SK-N-SH (cell line): ENCODE measurements around the gene SAP30BP. TPM values are rescaled to one million over a fixed set of nuclear protein-coding genes. Genes with fewer than 3 reads are reported as not detected.

Source experiments
- CTCF ChIA-PET: fragments of 300-600, 350-600 bp; formaldehyde crosslinking; extraction: SDS; loops from one replicate; lab custom pipeline; 2021; lab: Yijun Ruan, JAX
- POLR2A ChIA-PET: fragments of 350-600 bp; sonication (Branson Sonifier 250); formaldehyde crosslinking; extraction: SDS; loops from one replicate; lab custom pipeline; 2020; ENCODE audit warnings: antibody characterized with exemption, inconsistent platforms; lab: Yijun Ruan, JAX
- DNase-seq: peaks from one replicate; pipeline ENCODE4 v3.0.0; 2012
- H2AFZ ChIP-seq: fragments of 200-600 bp; sonication (generic); 2 replicates; pipeline ENCODE4 v1.8.1; 2016; ENCODE audit warnings: antibody characterized with exemption, mild to moderate bottlenecking, low read depth
- H3F3A ChIP-seq: fragments of 200-600 bp; sonication (generic); replicated peaks from 2 replicates; pipeline ENCODE3; 2016; ENCODE audit warnings: antibody characterized with exemption, mild to moderate bottlenecking; ENCODE audit not compliant: insufficient read depth
- H3K27ac ChIP-seq, 2 experiments: fragments of 200-500 bp in 1 of 2; fragments of 200-600 bp in 1 of 2; sonication (Bioruptor generic) in 1 of 2; sonication (generic), shearing (Covaris generic) in 1 of 2; 2 replicates each; pipeline versions ENCODE4 v1.5.1 to v1.6.1; 2014 to 2016; ENCODE audit warnings: low read depth in 2 of 2, inconsistent platforms in 1 of 2, low read length in 1 of 2, mild to moderate bottlenecking in 1 of 2, mixed read lengths in 1 of 2
- H3K27me3 ChIP-seq: fragments of 200-600 bp; sonication (generic), shearing (Covaris generic); 2 replicates; pipeline ENCODE4 v1.6.1; 2016; ENCODE audit warnings: mixed run types; ENCODE audit not compliant: insufficient read depth
- H3K36me3 ChIP-seq, 2 experiments: fragments of 200-500 bp in 1 of 2; fragments of 200-600 bp in 1 of 2; sonication (Bioruptor generic) in 1 of 2; sonication (generic) in 1 of 2; replicated peaks in 1 of 2; 2 replicates each; pipeline versions ENCODE3 to v1.5.1; 2014 to 2016; ENCODE audit warnings: low read length in 1 of 2, mild to moderate bottlenecking in 1 of 2; ENCODE audit not compliant: insufficient read depth in 2 of 2, control insufficient read depth in 1 of 2
- H3K4me1 ChIP-seq, 2 experiments: fragments of 200-500 bp in 1 of 2; fragments of 200-600 bp in 1 of 2; sonication (Bioruptor generic) in 1 of 2; sonication (generic), shearing (Covaris generic) in 1 of 2; 2 replicates each; pipeline versions ENCODE4 v1.5.1 to v1.6.1; 2014 to 2016; ENCODE audit warnings: low read depth in 1 of 2, low read length in 1 of 2, mixed run types in 1 of 2; ENCODE audit not compliant: insufficient read depth in 2 of 2, control insufficient read depth in 1 of 2
- H3K4me2 ChIP-seq: fragments of 200-600 bp; sonication (generic), shearing (Covaris generic); 2 replicates; pipeline ENCODE4 v1.6.1; 2017; ENCODE audit warnings: mixed run types
- H3K4me3 ChIP-seq, 2 experiments: fragments of 200-500 bp in 1 of 2; fragments of 200-600 bp in 1 of 2; sonication (Bioruptor generic) in 1 of 2; sonication (generic), shearing (Covaris generic) in 1 of 2; 2 replicates each; pipeline versions ENCODE4 v1.5.1 to v1.8.1; 2014 to 2016; ENCODE audit warnings: low read depth in 2 of 2, inconsistent platforms in 1 of 2, low read length in 1 of 2, mild to moderate bottlenecking in 1 of 2, mixed read lengths in 1 of 2, moderate library complexity in 1 of 2
- H3K79me2 ChIP-seq: fragments of 200-600 bp; sonication (generic); 2 replicates; pipeline ENCODE4 v1.8.1; 2017; ENCODE audit warnings: mild to moderate bottlenecking; ENCODE audit not compliant: insufficient read depth
- H3K9ac ChIP-seq: fragments of 200-600 bp; sonication (generic); 2 replicates; pipeline ENCODE4 v1.6.1; 2017; ENCODE audit warnings: mixed run types
- H3K9me2 ChIP-seq: fragments of 200-600 bp; sonication (generic); 2 replicates; pipeline ENCODE4 v1.6.1; 2017; ENCODE audit warnings: mixed run types
- H3K9me3 ChIP-seq: fragments of 200-600 bp; sonication (generic); 2 replicates; pipeline ENCODE4 v1.6.1; 2017; ENCODE audit warnings: mixed run types, mild to moderate bottlenecking, moderate library complexity
- H4K20me1 ChIP-seq: fragments of 200-600 bp; sonication (generic); 2 replicates; pipeline ENCODE4 v1.6.1; 2017; ENCODE audit warnings: mild to moderate bottlenecking, mixed run types; ENCODE audit not compliant: insufficient read depth
- CHD2 ChIP-seq: fragments of 150-350 bp; IDR thresholded peaks from 2 replicates; pipeline ENCODE4 v1.6.1; 2018; ENCODE audit warnings: low read length; ENCODE audit not compliant: partially characterized antibody
- FOSL2 ChIP-seq: IDR thresholded peaks from 2 replicates; pipeline ENCODE4 v1.4.0; 2012; ENCODE audit warnings: low read depth, mild to moderate bottlenecking, moderate library complexity, borderline replicate concordance
- FOXJ3 ChIP-seq: sonication (generic); formaldehyde crosslinking; IDR thresholded peaks from 2 replicates; pipeline ENCODE4 v1.5.1; 2020; ENCODE audit warnings: mild to moderate bottlenecking, missing genetic modification reagents
- FOXM1 ChIP-seq: IDR thresholded peaks from 2 replicates; pipeline ENCODE4 v1.4.0; 2012; ENCODE audit warnings: low read depth, mild to moderate bottlenecking
- GABPA ChIP-seq: IDR thresholded peaks from 2 replicates; pipeline ENCODE4 v1.4.0; 2012; ENCODE audit warnings: low read depth, mild to moderate bottlenecking
- GATA2 ChIP-seq: sonication (generic); formaldehyde crosslinking; IDR thresholded peaks from 2 replicates; pipeline ENCODE4 v1.5.0; 2020; ENCODE audit warnings: mild to moderate bottlenecking, missing genetic modification reagents
- JUND ChIP-seq: IDR thresholded peaks from 2 replicates; pipeline ENCODE4 v1.4.0; 2012
- NFIC ChIP-seq: IDR thresholded peaks from 2 replicates; pipeline ENCODE4 v1.4.0; 2012; ENCODE audit warnings: borderline replicate concordance
- POLR2AphosphoS5 ChIP-seq: IDR thresholded peaks from 2 replicates; pipeline ENCODE4 v1.6.1; 2012; ENCODE audit warnings: low read depth, low read length
- TAF1 ChIP-seq: IDR thresholded peaks from 2 replicates; pipeline ENCODE4 v1.6.1; 2012; ENCODE audit warnings: low read depth, mild to moderate bottlenecking, low read length, moderate library complexity, borderline replicate concordance
- TEAD4 ChIP-seq: IDR thresholded peaks from 2 replicates; pipeline ENCODE4 v1.4.0; 2012; ENCODE audit warnings: mild to moderate bottlenecking, borderline replicate concordance; ENCODE audit not compliant: insufficient read depth
- YY1 ChIP-seq: IDR thresholded peaks from 2 replicates; pipeline ENCODE4 v1.4.0; 2012; ENCODE audit warnings: low read depth, mild to moderate bottlenecking
- WGBS: methylation state at CpG from one replicate; pipeline ENCODE4 v1.1.6; 2017; ENCODE audit warnings: low lambda C conversion rate; 5-methylcytosine and 5-hydroxymethylcytosine counted together
- polyA plus RNA-seq, 3 experiments: library from polyadenylated mRNA; depleted of rRNA; stranded (reverse); fragments of >200 nt; gene quantifications; 2 replicates each; pipeline ENCODE4 v1.2.3, GENCODE V29; 2012
- TF ChIP-seq, protein P1 (sequence below): fragments of 150-350 bp; IDR thresholded peaks from 2 replicates; pipeline ENCODE4 v1.6.1; 2016; ENCODE audit warnings: mild to moderate bottlenecking, low read depth, low read length
- TF ChIP-seq, protein P2 (sequence below): IDR thresholded peaks from 2 replicates; pipeline ENCODE4 v1.4.0; 2012; ENCODE audit warnings: low read depth
- TF ChIP-seq, protein P3 (sequence below): IDR thresholded peaks from 2 replicates; pipeline ENCODE4; 2012

The SAP30BP gene
- polyA plus RNA-seq, 1 of the 3 experiments (the other 2 are of a cell fraction), result 158 TPM

DNA sequence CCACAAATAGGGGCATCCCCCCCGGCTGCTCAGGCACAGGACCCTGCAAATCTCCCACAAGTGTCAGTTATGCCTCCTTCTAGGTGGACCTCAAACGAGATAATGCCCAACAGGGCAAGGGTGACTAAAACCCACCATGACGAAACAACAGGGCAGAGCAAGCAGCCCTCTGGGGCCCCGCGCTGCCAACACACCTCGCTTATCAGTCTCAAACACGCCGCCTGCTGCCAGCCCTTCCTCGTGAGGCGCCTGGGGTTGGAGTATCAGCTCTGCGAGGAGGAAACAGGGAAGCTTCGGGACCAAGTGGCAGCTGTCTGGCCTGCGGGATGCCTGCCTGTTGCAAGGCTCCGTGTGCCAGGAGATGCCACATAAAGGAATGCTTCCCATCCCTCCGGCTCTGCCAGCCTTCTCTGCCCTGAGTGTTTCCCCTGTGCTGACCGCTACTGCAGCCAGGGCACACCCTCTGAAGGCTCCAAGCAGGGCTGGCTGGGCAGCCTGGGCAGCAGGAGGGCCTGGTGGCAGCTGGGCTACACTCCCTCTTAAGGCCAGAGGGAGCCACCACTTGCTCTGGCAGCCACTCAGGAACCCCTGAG, 31.4 kb upstream of the SAP30BP start:
- H3K9me2 ChIP-seq, result no peaks in the 10 kb centered on the region
- peaks cover 12 to 15% of the 10 kb centered on the region in 2 experiments; a peak in 3 of 4 replicates for H3K4me1 ChIP-seq
- H2AFZ ChIP-seq, result no peak overlapping the region
- DNase-seq, result no peak
- TF ChIP-seq, protein P1, sequence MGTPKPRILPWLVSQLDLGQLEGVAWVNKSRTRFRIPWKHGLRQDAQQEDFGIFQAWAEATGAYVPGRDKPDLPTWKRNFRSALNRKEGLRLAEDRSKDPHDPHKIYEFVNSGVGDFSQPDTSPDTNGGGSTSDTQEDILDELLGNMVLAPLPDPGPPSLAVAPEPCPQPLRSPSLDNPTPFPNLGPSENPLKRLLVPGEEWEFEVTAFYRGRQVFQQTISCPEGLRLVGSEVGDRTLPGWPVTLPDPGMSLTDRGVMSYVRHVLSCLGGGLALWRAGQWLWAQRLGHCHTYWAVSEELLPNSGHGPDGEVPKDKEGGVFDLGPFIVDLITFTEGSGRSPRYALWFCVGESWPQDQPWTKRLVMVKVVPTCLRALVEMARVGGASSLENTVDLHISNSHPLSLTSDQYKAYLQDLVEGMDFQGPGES, result no peak
- no peak for TF ChIP-seq FOXM1
- TF ChIP-seq NFIC, result no peak
- no peak for TF ChIP-seq FOSL2
- TF ChIP-seq JUND, result no peak
- no peak for TF ChIP-seq GATA2
- no peak for TF ChIP-seq TAF1
- TF ChIP-seq GABPA, result no peak
- TF ChIP-seq, protein P2, sequence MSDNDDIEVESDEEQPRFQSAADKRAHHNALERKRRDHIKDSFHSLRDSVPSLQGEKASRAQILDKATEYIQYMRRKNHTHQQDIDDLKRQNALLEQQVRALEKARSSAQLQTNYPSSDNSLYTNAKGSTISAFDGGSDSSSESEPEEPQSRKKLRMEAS, result no peak
- TF ChIP-seq FOXJ3, result no peak
- no peak for TF ChIP-seq POLR2AphosphoS5
- H3K4me2 ChIP-seq, result no peak overlapping the region
- peaks cover 18% of the 10 kb centered on the region for H4K20me1 ChIP-seq
- CTCF ChIA-PET, result interaction anchor here (1.1 to 37.9 kb wide), 5 partner anchors 9 to 115 kb away, joined by 3 to 1370 read pairs (median 1189); partner anchors contain the start of genes GALK1 and SMIM5
- no peaks in the 10 kb centered on the region for H3K27me3 ChIP-seq
- no peaks in the 10 kb centered on the region for H3K9me3 ChIP-seq
- no peaks in the 10 kb centered on the region for H3K79me2 ChIP-seq
- H3K36me3 ChIP-seq, result peaks cover 0 to 37% of the 10 kb centered on the region in 2 experiments
- peaks cover 3% of the 10 kb centered on the region for H3F3A ChIP-seq
- WGBS, result 84% methylated on average over 11 of the region's 16 CpGs
- H3K9ac ChIP-seq, result no peak overlapping the region
- POLR2A ChIA-PET, result interaction anchor here (1.1 kb wide), 1 partner anchor 11 kb away, joined by 4 read pairs; no protein-coding TSS in a partner anchor
- H3K4me3 ChIP-seq, result no peak overlapping the region
- H3K27ac ChIP-seq, result no peak overlapping the region

GRCh38 chr17:75636381-75637142, 30.6 kb upstream of the SAP30BP start:
- POLR2A ChIA-PET, result interaction anchor here (1.1 kb wide), 2 partner anchors 11 to 25 kb away, joined by 4 read pairs; no protein-coding TSS in a partner anchor
- H3K4me3 ChIP-seq, result no peak overlapping the region
- WGBS, result 93% methylated on average over 15 of the region's 19 CpGs

More at GRCh38 chr17:75636381-75637142, 30.6 kb upstream of the SAP30BP start:
- H3K79me2 ChIP-seq, result no peaks in the 10 kb centered on the region
- H3K4me1 ChIP-seq, result peaks cover 12 to 15% of the 10 kb centered on the region in 2 experiments; a peak in 3 of 4 replicates
- no peaks in the 10 kb centered on the region for H3K9me2 ChIP-seq
- no peak overlapping the region for H2AFZ ChIP-seq
- TF ChIP-seq, protein P3, sequence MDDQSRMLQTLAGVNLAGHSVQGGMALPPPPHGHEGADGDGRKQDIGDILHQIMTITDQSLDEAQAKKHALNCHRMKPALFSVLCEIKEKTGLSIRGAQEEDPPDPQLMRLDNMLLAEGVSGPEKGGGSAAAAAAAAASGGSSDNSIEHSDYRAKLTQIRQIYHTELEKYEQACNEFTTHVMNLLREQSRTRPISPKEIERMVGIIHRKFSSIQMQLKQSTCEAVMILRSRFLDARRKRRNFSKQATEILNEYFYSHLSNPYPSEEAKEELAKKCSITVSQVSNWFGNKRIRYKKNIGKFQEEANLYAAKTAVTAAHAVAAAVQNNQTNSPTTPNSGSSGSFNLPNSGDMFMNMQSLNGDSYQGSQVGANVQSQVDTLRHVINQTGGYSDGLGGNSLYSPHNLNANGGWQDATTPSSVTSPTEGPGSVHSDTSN, result no peak
- TF ChIP-seq TAF1, result no peak
- no peak for TF ChIP-seq TEAD4
- TF ChIP-seq, protein P2, result no peak
- no peak for TF ChIP-seq CHD2
- no peak for TF ChIP-seq YY1
- TF ChIP-seq, all 33 proteins: peak for 0
- Histone ChIP-seq H3K27ac (no peak overlapping the region), H4K20me1 (peaks cover 18% of the 10 kb centered on the region), H3K9ac (no peak overlapping the region), H3K9me3 (no peaks in the 10 kb centered on the region), H3K27me3 (no peaks in the 10 kb centered on the region), H3F3A (peaks cover 3% of the 10 kb centered on the region), H3K36me3 (peaks cover 0 to 38% of the 10 kb centered on the region in 2 experiments), H3K4me2 (no peak overlapping the region)
- CTCF ChIA-PET, result interaction anchor here (0.7 to 37.9 kb wide), 7 partner anchors 10 to 114 kb away, joined by 3 to 1370 read pairs (median 4); partner anchors contain the start of genes GALK1, RECQL5, SAP30BP and SMIM5
- no peak for DNase-seq
